Measurements from ENCODE around the gene LEFTY1. TPM values are rescaled to one million over a fixed set of nuclear protein-coding genes. Genes with fewer than 3 reads are reported as not detected.
"Not testable (repeated sequence)": the region's sequence is repeated elsewhere in the genome, so short reads cannot be mapped to it uniquely, and the experiment has no call there.

LEFTY1 gene
- total RNA-seq, 4 donors from 2014 or later = 0.35 to 1.4 TPM; not detected in 2

- ATAC-seq = no peak
- H3K4me1 ChIP-seq = no peaks in the 10 kb centered on the region
- no peak for TF ChIP-seq CTCF (IDR thresholded peaks at IDR 0.05)
- H3K27me3 ChIP-seq = no peaks in the 10 kb centered on the region
- no peak overlapping the region for H3K4me3 ChIP-seq
- H3K27ac ChIP-seq = no peak overlapping the region
- WGBS, 2 donors (ENCODE audit: low coverage in 1 of 2) = 75 to 79% methylated on average over 2 of the region's 2 CpGs
- no peaks in the 10 kb centered on the region for H3K9me3 ChIP-seq
- H3K36me3 ChIP-seq = no peaks in the 10 kb centered on the region
Measured at GRCh38 chr1:225933072-225933471, 44.1 kb upstream of the LEFTY1 start.

- no peak for ATAC-seq
- Histone ChIP-seq H3K4me1 (no peaks in the 10 kb centered on the region), H3K36me3 (no peaks in the 10 kb centered on the region), H3K4me3 (no peak overlapping the region), H3K27ac (no peak overlapping the region), H3K9me3 (no peaks in the 10 kb centered on the region), H3K27me3 (no peaks in the 10 kb centered on the region)
- 78 to 83% methylated on average over 5 of the region's 5 CpGs for WGBS, 2 donors (ENCODE audit: low coverage in 1 of 2)
- TF ChIP-seq POLR2AphosphoS5 (IDR thresholded peaks at IDR 0.05) (no peak), CTCF (IDR thresholded peaks at IDR 0.05) (no peak), EP300 (IDR thresholded peaks at IDR 0.05) (no peak), POLR2A (IDR thresholded peaks at IDR 0.05) (no peak)
Measured at GRCh38 chr1:225931270-225932136, 42.6 kb upstream of the LEFTY1 start.

- no peaks in the 10 kb centered on the region for H3K9me3 ChIP-seq
- H3K4me1 ChIP-seq = no peaks in the 10 kb centered on the region
- H3K27me3 ChIP-seq = no peaks in the 10 kb centered on the region
- no peaks in the 10 kb centered on the region for H3K36me3 ChIP-seq
- 93 to 100% methylated on average over 2 of the region's 2 CpGs for WGBS, 2 donors (ENCODE audit: low coverage in 1 of 2)
- TF ChIP-seq CTCF (IDR thresholded peaks at IDR 0.05) = no peak
- TF ChIP-seq EP300 (IDR thresholded peaks at IDR 0.05) = no peak
- no peak for TF ChIP-seq POLR2A (IDR thresholded peaks at IDR 0.05)
- no peak for TF ChIP-seq POLR2AphosphoS5 (IDR thresholded peaks at IDR 0.05)
- H3K27ac ChIP-seq = no peak overlapping the region
- ATAC-seq = no peak
- no peak overlapping the region for H3K4me3 ChIP-seq
Measured at GRCh38 chr1:225930566-225930965, 41.6 kb upstream of the LEFTY1 start.

- not testable (repeated sequence) for H3K4me1 ChIP-seq, H3K27ac ChIP-seq, H3K4me3 ChIP-seq, ATAC-seq, H3K36me3 ChIP-seq, H3K27me3 ChIP-seq, H3K9me3 ChIP-seq
- WGBS, 2 donors (ENCODE audit: low coverage in 1 of 2) = 100% methylated on average over 1 of the region's 3 CpGs; no CpG with 5 or more reads in 1 of the 2 donors
Measured at GRCh38 chr1:225929462-225929861, 40.5 kb upstream of the LEFTY1 start.

- WGBS, 2 donors (ENCODE audit: low coverage in 1 of 2) = 73 to 80% methylated on average over 5 to 11 of the region's 14 CpGs
- peaks cover 0 to 10% (median 4%) of the 10 kb centered on the region in 3 donors for H3K4me1 ChIP-seq
- H3K36me3 ChIP-seq = no peaks in the 10 kb centered on the region
- H3K4me3 ChIP-seq = no peak overlapping the region
- H3K27me3 ChIP-seq = no peaks in the 10 kb centered on the region
- H3K27ac ChIP-seq = no peak overlapping the region
- TF ChIP-seq POLR2A (IDR thresholded peaks at IDR 0.05) (peak in 1 of 2 donors; percentile 12), EP300 (IDR thresholded peaks at IDR 0.05) (no peak)
- no peak for ATAC-seq
- no peaks in the 10 kb centered on the region for H3K9me3 ChIP-seq
Measured at GRCh38 chr1:225928186-225929175, 39.5 kb upstream of the LEFTY1 start.

All from gastroesophageal sphincter (tissue), 4 donors.